GM19193 (cell line): Measurements from ENCODE around the gene CENATAC.

ENCODE experiments used
- POLR2A ChIP-seq: IDR thresholded peaks from 4 replicates; pipeline ENCODE4 v1.6.1; 2011; ENCODE audit not compliant: insufficient read depth, insufficient read length; ENCODE audit errors: extremely low read depth

CENATAC gene, protein sequence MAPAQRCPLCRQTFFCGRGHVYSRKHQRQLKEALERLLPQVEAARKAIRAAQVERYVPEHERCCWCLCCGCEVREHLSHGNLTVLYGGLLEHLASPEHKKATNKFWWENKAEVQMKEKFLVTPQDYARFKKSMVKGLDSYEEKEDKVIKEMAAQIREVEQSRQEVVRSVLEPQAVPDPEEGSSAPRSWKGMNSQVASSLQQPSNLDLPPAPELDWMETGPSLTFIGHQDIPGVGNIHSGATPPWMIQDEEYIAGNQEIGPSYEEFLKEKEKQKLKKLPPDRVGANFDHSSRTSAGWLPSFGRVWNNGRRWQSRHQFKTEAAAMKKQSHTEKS

DNA sequence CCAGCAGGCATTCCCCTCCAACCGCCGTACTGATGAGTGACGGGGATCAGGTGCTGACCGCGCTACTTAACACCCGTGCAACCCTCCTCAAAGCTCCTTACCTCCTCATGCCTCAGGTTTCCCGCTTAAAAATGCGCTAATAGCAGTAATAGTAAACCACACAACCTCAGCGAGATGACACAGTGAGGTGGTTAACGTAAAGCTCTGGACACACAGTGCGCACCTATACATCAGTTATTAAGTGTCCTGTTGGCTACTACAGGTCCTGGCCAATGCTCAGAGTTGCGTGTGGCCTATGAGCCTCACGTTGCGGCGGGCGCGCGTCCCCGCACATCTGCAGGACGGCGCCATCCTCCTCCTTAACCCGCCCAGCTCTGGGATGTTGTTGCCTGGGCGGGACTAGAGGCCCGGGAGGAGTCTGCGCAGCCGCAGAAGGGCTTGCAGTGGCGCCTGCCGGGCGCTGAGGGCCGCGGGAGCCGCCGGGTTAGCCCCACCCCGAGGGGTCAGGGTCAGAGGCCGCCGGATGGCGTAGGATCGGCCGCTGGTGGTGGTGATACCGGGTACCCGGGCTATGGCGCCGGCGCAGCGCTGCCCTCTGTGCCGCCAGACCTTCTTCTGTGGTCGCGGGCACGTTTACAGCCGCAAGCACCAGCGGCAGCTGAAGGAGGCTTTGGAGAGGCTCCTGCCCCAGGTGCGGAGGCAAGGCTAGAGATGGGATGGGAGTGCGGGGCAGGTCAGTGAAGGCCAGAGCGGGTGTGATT lies at the start of gene CENATAC:
CENATAC (plus strand) TSS at position 512 of the 761 bp plus-strand sequence; CDS start at position 572, 60 bp downstream.
- TF ChIP-seq POLR2A, result peak; percentile 90

DNA sequence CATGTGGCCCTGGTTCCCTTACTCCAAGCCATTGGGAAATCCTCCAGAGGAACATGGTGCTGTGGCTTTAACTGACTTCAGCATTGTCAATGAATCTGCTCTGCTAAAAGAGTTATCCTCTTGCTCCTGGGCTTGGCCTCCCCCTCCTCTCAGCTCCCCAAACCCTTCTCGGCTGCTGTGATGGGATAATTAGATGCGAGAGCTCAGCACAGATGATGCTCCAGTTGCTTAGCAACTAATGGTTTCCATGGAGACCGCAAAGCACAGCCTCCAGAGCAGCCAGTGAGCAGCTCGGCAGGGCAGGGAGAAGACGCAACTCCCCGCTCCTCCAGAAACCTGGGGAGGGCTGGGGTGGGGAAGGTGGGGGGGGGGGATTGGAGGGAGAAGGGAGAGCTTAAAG lies 44.7 kb upstream of the CENATAC start:
- no peak for TF ChIP-seq POLR2A

DNA sequence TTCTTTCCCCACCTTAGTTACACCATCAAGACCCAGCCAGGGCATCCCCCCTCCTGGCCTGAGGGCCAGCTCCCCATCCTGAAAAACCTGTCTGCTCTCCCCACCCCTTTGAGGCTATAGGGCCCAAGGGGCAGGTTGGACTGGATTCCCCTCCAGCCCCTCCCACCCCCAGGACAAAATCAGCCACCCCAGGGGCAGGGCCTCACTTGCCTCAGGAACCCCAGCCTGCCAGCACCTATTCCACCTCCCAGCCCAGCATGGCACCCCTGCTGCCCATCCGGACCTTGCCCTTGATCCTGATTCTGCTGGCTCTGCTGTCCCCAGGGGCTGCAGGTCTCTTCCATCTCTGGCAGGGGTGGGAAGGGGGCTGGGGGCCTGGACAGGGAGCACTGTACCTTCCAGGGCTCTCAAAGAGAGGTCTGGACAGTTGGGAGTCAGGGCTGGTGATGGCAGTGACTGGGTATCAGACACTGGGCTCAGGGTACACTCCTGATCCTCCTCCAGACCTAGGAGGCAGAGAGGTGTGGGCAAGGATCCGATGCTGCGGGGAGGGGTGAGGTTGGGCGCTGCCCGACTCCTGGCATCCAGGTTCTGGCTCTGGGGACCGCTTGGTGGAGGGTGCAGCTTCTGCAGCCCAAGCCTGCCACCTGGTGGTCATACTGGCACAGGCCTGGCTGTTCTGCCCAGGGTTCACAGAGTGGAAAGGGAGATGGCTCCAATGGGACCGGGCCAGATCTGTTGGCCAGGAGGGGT lies 41.7 kb upstream of the CENATAC start, which contains the start of gene UPK2:
UPK2 (plus strand) TSS at position 205 of the 753 bp plus-strand sequence; CDS start at position 258, 53 bp downstream.
- no peak for TF ChIP-seq POLR2A

DNA sequence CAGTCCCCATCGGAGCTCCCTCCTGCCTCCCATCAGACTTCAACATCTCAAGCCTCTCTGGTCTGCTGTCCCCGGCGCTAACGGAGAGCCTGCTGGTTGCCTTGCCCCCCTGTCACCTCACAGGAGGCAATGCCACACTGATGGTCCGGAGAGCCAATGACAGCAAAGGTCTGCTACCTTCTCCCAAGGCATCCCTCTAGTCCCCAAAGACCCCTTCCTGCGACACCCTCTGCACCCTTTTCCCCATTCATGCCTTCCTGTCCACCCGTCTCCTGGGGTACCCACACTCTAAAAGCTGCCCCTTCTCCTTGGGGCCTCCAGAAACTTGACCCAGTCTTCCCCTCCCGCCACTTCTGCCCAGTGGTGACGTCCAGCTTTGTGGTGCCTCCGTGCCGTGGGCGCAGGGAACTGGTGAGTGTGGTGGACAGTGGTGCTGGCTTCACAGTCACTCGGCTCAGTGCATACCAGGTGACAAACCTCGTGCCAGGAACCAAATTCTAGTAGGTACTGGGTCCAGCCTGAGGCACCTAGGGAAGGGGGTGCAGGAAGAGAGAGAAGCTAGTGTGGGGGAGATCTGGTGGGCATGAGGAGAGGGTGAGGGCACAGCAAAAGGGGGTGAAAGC lies 41.0 kb upstream of the CENATAC start:
- no peak for TF ChIP-seq POLR2A

DNA sequence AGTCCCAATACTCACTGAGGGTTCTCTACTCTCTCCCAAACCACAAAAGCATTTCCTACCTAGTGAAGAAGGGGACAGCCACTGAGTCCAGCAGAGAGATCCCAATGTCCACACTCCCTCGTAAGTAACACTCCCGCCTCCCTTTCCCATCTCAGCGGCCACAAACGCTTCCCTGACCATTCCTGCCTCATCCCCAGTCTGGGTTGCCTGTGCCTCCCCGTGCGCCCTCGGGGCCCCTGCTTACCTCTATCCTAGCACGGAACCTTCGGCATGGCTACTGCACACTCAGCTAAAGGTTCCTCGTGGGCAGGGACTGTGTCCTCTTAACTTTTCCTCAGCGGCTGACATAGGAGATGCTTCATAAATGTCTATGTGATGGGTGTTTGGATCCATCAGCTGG lies 40.4 kb upstream of the CENATAC start:
- TF ChIP-seq POLR2A, result no peak

DNA sequence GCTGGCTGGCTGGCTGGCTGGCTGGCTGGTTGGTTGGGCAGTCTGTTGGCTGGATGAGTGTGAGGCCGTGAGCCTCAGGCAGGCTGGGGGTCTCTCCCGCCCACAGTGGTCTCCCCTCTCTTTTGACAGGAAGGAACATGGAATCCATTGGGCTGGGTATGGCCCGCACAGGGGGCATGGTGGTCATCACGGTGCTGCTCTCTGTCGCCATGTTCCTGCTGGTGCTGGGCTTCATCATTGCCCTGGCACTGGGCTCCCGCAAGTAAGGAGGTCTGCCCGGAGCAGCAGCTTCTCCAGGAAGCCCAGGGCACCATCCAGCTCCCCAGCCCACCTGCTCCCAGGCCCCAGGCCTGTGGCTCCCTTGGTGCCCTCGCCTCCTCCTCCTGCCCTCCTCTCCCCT lies 40.0 kb upstream of the CENATAC start:
- TF ChIP-seq POLR2A, result no peak

DNA sequence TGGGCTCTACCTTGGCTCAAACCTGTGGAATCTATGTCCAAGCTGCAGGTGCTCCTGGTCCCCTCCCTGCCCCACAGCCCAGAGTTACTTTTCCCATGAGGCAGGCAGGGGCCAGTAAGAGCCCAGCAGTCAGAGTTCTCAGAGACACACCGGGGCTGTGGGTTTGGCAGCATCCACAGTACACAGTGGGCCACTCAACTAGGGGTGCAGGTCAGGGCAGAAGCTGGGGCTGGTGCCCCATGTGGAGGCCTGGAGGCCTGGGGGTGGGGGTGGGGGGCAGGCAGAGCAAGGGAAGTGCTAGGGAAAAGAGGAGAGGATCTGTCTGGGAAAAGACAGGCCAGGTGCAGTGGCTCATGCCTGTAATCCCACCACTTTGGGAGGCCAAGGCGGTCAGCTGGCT lies 39.4 kb upstream of the CENATAC start:
- no peak for TF ChIP-seq POLR2A

DNA sequence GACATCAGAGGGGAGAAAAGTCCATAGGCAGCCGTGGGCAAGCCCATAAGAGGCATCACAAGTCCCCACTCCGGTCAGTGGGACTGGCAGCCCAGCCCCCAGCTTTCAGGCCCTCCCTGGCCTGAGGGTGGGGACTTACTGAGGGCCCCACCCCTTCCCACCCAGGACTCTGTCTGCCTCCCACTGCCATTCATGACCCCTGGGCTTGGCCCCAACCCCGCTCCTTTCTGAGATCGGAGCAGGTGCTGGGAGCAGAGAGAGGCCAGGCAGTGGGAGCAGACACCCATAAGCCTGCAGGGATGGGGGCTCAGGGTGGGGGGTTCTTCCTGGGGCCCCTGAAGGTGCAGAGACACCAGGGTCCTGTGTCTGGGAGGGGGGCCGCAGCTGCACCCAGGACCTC lies 36.7 kb upstream of the CENATAC start:
- TF ChIP-seq POLR2A, result no peak

DNA sequence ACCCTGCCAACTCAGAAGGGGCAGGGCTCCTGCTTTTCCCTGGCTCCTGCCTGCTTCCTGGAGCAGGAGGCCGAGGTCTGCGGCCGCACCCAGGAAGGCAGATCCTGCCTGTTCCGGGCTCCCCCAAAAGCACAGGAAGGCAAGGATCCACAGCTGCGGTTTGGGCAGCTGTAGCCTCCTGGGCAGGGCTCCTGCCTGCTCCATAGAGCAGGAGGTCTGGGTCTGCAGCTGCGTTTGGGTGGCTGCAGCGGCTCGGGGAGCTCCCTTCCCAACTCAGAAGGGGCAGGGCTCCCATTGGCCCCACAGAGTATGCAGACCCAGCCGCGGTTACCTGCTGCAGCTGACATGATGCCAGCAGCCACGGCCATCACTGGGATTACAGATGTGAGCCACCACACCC lies 36.3 kb upstream of the CENATAC start:
- TF ChIP-seq POLR2A, result no peak

DNA sequence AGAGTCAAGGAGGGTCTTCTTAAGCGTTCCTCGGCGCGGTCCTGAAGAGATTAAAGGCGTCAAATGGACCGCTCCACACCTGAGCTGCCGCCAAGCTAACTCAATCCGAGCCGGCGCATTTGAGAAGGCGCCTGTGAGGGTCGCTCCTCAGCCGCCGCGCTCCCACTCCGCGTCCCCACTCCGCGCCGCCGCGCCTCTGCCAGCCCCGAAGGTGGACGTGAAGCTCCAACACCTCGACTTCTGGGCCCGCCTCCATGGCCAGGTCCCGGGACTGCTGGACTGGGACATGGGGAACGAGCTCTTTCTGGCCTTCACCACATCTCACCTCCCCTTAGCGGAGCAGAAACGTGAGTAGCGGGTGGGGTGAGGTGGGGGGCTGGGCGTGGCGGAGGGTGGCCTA lies 26.3 kb upstream of the CENATAC start, which contains the start of gene FOXR1:
FOXR1 (plus strand) TSS at position 116 of the 400 bp plus-strand sequence; CDS start at position 287, 171 bp downstream.
- TF ChIP-seq POLR2A, result no peak

DNA sequence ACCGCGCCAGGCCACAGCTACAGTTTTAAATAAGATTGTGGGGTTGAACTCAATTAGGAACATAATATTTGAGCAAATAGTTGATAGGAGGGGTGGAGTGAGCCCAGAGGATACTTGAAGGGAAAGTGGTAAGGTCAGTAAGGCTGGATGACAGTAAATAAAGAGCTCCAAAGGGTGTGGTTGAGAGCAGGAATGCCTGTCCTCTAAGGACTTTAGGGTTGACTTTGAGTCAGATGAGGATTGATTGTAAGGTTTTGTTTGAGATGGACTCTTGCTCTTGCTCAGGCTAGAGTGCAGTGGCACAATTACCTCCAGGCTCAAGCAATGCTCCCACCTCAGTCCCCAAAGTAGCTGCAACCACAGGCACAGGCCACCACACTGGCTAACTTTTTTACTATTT lies 24.0 kb upstream of the CENATAC start:
- TF ChIP-seq POLR2A, result no peak

DNA sequence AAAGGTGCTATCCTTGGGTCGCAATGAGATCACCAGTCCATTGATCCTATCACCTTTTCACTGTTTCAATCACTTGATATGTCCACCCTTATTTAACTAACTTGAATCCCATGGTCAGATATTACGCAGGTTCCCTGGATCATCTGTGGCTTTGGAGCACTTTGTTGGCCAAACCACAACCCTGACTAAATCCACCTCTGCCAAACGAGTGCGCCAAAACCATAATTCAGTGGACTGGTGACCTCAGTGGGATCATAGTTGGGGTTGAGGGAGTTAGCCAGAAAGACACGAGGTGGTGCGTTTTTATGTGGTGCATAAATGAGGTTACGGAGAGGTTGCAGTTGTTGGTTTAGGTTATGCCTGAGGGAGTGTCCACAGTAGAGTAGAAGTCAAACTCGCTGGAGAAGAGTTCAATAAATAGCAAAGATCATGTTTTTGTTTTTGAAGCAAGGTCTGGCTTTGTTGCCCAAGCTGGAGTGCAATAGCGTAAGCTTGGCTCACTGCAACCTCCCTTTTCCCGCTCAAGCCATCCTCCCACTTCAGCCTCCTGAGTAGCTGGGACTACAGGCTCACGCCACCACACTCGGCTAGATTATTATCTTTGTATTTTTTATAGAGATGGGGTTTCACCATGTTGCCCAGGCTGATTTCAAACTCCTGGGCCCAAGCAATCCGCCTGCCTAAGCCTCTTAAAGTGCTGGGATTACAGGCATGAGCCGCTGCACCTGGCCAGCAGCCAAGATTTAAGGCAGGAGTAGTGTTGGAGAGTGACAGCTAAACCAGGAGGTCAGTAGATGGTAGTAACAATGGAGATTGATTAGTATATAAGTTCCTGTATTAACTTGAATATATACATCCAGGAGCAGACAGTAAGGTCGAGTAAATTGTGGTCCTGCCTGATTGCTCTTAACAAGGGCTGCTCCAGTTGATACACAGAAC lies 21.9 kb upstream of the CENATAC start:
- no peak for TF ChIP-seq POLR2A

DNA sequence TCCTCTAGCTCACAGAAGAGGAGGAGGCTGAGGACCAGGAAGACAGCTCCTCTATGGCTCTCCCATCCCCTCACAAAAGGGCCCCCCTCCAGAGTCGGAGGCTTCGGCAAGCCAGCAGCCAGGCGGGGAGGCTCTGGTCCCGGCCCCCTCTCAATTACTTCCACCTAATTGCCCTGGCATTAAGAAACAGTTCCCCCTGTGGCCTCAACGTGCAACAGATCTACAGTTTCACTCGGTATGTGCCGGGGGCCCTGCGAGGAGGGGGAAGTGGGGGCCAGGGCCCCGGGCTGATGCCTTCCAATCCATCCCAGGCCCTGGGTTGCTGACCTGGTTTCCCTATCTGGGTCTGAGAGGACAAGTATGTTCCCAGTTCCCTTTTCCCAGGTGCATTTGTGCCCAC lies 18.5 kb upstream of the CENATAC start:
- TF ChIP-seq POLR2A, result no peak
